Hepatocyte (in vitro differentiated cells): ENCODE results near the gene KIF25. TPM values are rescaled to one million over a fixed set of nuclear protein-coding genes. Genes with fewer than 3 reads are reported as not detected.

Experiments
- DNase-seq: peaks from one replicate; pipeline ENCODE4 v3.0.0-alpha.2; 2016; ENCODE audit warnings: low spot score
- H2AFZ ChIP-seq: fragments of 200-600 bp; sonication (generic); 2 replicates; pipeline ENCODE4 v1.6.0; 2016; ENCODE audit warnings: antibody characterized with exemption, mild to moderate bottlenecking
- H3K27ac ChIP-seq: fragments of 200-600 bp; sonication (generic); 2 replicates; pipeline ENCODE4 v1.5.1; 2016; ENCODE audit warnings: mild to moderate bottlenecking
- H3K27me3 ChIP-seq: fragments of 200-600 bp; sonication (generic); 2 replicates; pipeline ENCODE4 v1.6.1; 2016
- H3K36me3 ChIP-seq: fragments of 200-600 bp; sonication (generic); replicated peaks from 2 replicates; pipeline ENCODE4 v1.5.1; 2016; ENCODE audit warnings: low read depth; ENCODE audit not compliant: insufficient read depth
- H3K4me1 ChIP-seq: fragments of 200-600 bp; sonication (generic); 2 replicates; pipeline ENCODE4 v1.5.1; 2016; ENCODE audit warnings: mild to moderate bottlenecking, moderate library complexity; ENCODE audit not compliant: insufficient read depth
- H3K4me2 ChIP-seq: fragments of 200-600 bp; sonication (generic); 2 replicates; pipeline ENCODE4 v1.6.0; 2016
- H3K4me3 ChIP-seq: fragments of 200-600 bp; sonication (generic); 2 replicates; pipeline ENCODE4 v1.5.1; 2016; ENCODE audit warnings: mild to moderate bottlenecking
- H3K79me2 ChIP-seq: fragments of 200-600 bp; sonication (generic); 2 replicates; pipeline ENCODE4 v1.6.0; 2017; ENCODE audit warnings: mild to moderate bottlenecking
- H3K9me2 ChIP-seq: fragments of 200-600 bp; sonication (generic); replicated peaks from 2 replicates; pipeline ENCODE4 v1.6.0; 2017; ENCODE audit warnings: mild to moderate bottlenecking; ENCODE audit not compliant: insufficient read depth
- H3K9me3 ChIP-seq: fragments of 200-600 bp; sonication (generic); 2 replicates; pipeline ENCODE4 v1.5.1; 2016; ENCODE audit warnings: low read depth, mild to moderate bottlenecking
- H4K20me1 ChIP-seq: fragments of 200-600 bp; sonication (generic); 2 replicates; pipeline ENCODE4 v1.6.0; 2016; ENCODE audit warnings: mild to moderate bottlenecking; ENCODE audit not compliant: insufficient read depth, poor library complexity, severe bottlenecking
- CTCF ChIP-seq: fragments of 200-600 bp; sonication (generic); IDR thresholded peaks from 2 replicates; pipeline ENCODE4 v1.5.1; 2016; ENCODE audit warnings: antibody characterized with exemption, mild to moderate bottlenecking; ENCODE audit not compliant: poor library complexity
- EZH2 ChIP-seq: fragments of 200-600 bp; sonication (generic); IDR thresholded peaks from 2 replicates; pipeline ENCODE4 v1.6.1; 2016; ENCODE audit warnings: antibody characterized with exemption, mild to moderate bottlenecking, borderline replicate concordance
- EZH2phosphoT487 ChIP-seq: fragments of 200-600 bp; sonication (generic); IDR thresholded peaks from one replicate; pipeline ENCODE4 v1.6.1; 2018; ENCODE audit warnings: antibody characterized with exemption, mild to moderate bottlenecking, low read depth, moderate library complexity; ENCODE audit not compliant: unreplicated experiment, severe bottlenecking
- WGBS: methylation state at CpG from one replicate; pipeline ENCODE4 v1.1.6; 2016; ENCODE audit warnings: low lambda C conversion rate; ENCODE audit errors: missing lambda C conversion rate; 5-methylcytosine and 5-hydroxymethylcytosine counted together
- polyA plus RNA-seq: library from polyadenylated mRNA; unstranded; fragments of >200 nt; fragmentation: Nextera tagmentation; extraction: Ambion mirVana; gene quantifications from 2 replicates; pipeline ENCODE4 v1.2.1, GENCODE V29; 2016
- total RNA-seq: library from RNA; depleted of rRNA; stranded (reverse); fragments of >200 nt; gene quantifications from 2 replicates; pipeline ENCODE4 v1.2.3, GENCODE V29; 2014

The KIF25 gene
- total and polyA plus RNA-seq, 2 experiments from 2014 or later = 0.40 TPM; not detected in 1

DNA sequence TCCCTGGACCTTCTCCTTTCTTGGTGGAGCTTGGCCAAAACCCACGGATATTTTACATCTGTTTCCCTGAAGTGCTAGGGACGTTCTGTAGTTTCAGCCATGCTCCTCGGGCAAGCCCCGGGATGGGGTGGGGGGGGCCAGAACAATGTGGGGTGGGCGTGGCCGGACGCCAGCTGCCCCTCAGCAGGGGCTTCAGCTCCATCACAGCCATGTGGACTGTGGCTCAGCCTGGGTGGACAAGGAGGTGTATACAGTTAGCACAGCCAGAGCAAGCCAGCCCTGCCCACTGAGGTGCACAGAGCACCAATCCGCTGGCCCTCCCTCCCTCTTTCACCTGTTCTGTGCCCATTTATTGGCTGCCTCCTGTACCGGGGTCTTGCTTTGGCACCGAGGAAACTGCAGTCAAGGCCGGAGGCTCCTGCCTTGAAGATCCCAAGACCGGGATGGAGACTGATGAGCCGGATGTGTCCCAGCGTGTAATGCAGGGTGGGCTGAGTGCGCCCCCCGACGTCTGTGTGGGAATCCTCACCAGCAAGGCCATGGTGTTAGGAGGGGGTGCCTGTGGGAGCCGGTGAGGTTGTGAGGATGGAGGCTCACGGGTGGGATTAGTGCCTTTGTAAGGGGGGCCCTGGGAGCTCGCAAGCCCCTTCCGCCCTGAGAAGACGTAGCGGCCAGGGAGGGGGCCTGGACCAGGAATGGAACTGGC is 53.6 kb downstream of the KIF25 start:
- no peaks in the 10 kb centered on the region for H3K9me3 ChIP-seq
- H4K20me1 ChIP-seq = no peaks in the 10 kb centered on the region
- DNase-seq = no peak
- H3K9me2 ChIP-seq = no peaks in the 10 kb centered on the region
- H3K4me1 ChIP-seq = no peaks in the 10 kb centered on the region
- H3K27ac ChIP-seq = no peak overlapping the region
- H3K79me2 ChIP-seq = no peaks in the 10 kb centered on the region
- no peaks in the 10 kb centered on the region for H3K27me3 ChIP-seq
- no peak overlapping the region for H2AFZ ChIP-seq
- TF ChIP-seq EZH2phosphoT487 (no peak), EZH2 (no peak)
- 84% methylated on average over 22 of the region's 23 CpGs for WGBS
- no peaks in the 10 kb centered on the region for H3K36me3 ChIP-seq
- H3K4me2 ChIP-seq = no peak overlapping the region
- H3K4me3 ChIP-seq = no peak overlapping the region

- H3K79me2 ChIP-seq = no peaks in the 10 kb centered on the region
- 96% methylated on average over 8 of the region's 9 CpGs for WGBS
- TF ChIP-seq EZH2phosphoT487 (no peak), EZH2 (no peak)
- H3K4me3 ChIP-seq = no peak overlapping the region
- H4K20me1 ChIP-seq = no peaks in the 10 kb centered on the region
- no peaks in the 10 kb centered on the region for H3K4me1 ChIP-seq
- no peaks in the 10 kb centered on the region for H3K9me3 ChIP-seq
- DNase-seq = no peak
- H3K36me3 ChIP-seq = no peaks in the 10 kb centered on the region
- no peaks in the 10 kb centered on the region for H3K27me3 ChIP-seq
- H3K4me2 ChIP-seq = no peak overlapping the region
- no peak overlapping the region for H3K27ac ChIP-seq
- H3K9me2 ChIP-seq = no peaks in the 10 kb centered on the region
- no peak overlapping the region for H2AFZ ChIP-seq
These were observed 54.2 kb downstream of the KIF25 start for GRCh38 chr6:168051648-168052047.

DNA sequence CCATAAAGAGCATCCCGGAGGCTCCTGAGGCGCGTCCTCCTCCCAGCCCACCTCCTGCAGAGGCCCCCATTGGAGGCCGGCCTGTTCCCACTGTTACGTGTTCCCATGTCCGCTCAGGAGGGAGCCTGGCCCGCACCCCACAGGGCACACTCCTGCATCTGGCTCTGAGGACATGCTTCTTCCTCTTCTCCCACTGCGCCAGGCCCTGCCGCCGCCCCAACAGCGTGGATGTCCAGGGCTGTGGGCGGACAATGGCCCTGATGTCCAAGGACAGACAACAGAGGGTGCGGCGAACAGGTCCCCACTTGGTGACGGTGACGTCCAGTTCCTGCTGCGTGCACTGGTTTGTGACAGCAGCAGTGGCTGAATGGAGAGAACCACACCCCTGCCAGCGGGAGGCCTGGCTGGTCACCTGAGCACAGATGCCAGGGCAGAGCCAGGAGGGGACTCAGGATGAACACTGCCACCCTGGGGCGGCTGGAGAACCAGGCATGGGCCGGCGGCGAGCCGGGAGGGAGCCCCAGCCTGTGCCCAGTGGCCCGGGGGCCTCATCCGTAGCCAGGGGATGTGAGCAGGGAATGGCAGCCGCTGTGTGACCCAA is 54.9 kb downstream of the KIF25 start:
- TF ChIP-seq CTCF (no peak), EZH2 (no peak), EZH2phosphoT487 (no peak)
- no peak overlapping the region for H3K27ac ChIP-seq
- no peak overlapping the region for H2AFZ ChIP-seq
- H3K9me3 ChIP-seq = no peaks in the 10 kb centered on the region
- no peaks in the 10 kb centered on the region for H3K27me3 ChIP-seq
- no peak for DNase-seq
- 97% methylated on average over 25 of the region's 26 CpGs for WGBS
- no peaks in the 10 kb centered on the region for H3K4me1 ChIP-seq
- H3K4me3 ChIP-seq = no peak overlapping the region
- H3K4me2 ChIP-seq = no peak overlapping the region
- no peaks in the 10 kb centered on the region for H3K9me2 ChIP-seq
- H3K36me3 ChIP-seq = no peaks in the 10 kb centered on the region
- H4K20me1 ChIP-seq = no peaks in the 10 kb centered on the region
- no peaks in the 10 kb centered on the region for H3K79me2 ChIP-seq

- H2AFZ ChIP-seq = no peak overlapping the region
- TF ChIP-seq EZH2phosphoT487 = no peak
- no peak for TF ChIP-seq CTCF
- TF ChIP-seq EZH2 = no peak
- H3K9me3 ChIP-seq = no peaks in the 10 kb centered on the region
- no peaks in the 10 kb centered on the region for H3K79me2 ChIP-seq
- no peaks in the 10 kb centered on the region for H3K27me3 ChIP-seq
- no peaks in the 10 kb centered on the region for H4K20me1 ChIP-seq
- WGBS = 90% methylated on average over 38 of the region's 38 CpGs
- H3K4me1 ChIP-seq = no peaks in the 10 kb centered on the region
- no peak overlapping the region for H3K4me3 ChIP-seq
- no peaks in the 10 kb centered on the region for H3K36me3 ChIP-seq
- H3K27ac ChIP-seq = no peak overlapping the region
- H3K4me2 ChIP-seq = no peak overlapping the region
- H3K9me2 ChIP-seq = no peaks in the 10 kb centered on the region
- DNase-seq = no peak
These were observed 55.9 kb downstream of the KIF25 start for GRCh38 chr6:168053086-168053956.
